NCI-H2196 (cell line): ENCODE data around the gene DSC2.
"Not testable (repeated sequence)": the region's sequence is repeated elsewhere in the genome, so short reads cannot be mapped to it uniquely, and the experiment has no call there.

Source experiments
- DNase-seq: peaks from one replicate; lab custom pipeline; 2025; ENCODE audit not compliant: unreplicated experiment; lab: John Stamatoyannopoulos, UW

The DSC2 gene

GRCh38 chr18:31102025-31102684, at the start of gene DSC2:
Gene DSC2, minus strand, starts transcription at chr18:31102421. Its CDS starts 450 bp downstream, at chr18:31101971.
- DNase-seq = no peak

- no peak for DNase-seq
These were observed 47.1 kb upstream of the DSC2 start for GRCh38 chr18:31149351-31149750.

GRCh38 chr18:31148600-31148999, 46.4 kb upstream of the DSC2 start:
- no peak for DNase-seq

- no peak for DNase-seq
These were observed 44.6 kb upstream of the DSC2 start for GRCh38 chr18:31146809-31147208.

GRCh38 chr18:31143025-31143424, 40.8 kb upstream of the DSC2 start:
- DNase-seq = no peak

GRCh38 chr18:31138709-31139108, 36.5 kb upstream of the DSC2 start:
- no peak for DNase-seq

GRCh38 chr18:31134988-31135529, 32.8 kb upstream of the DSC2 start:
- no peak for DNase-seq

GRCh38 chr18:31129398-31130115, 27.3 kb upstream of the DSC2 start:
- DNase-seq = no peak

- DNase-seq = no peak
These were observed 23.7 kb upstream of the DSC2 start for GRCh38 chr18:31125878-31126277.

- DNase-seq = not testable (repeated sequence)
These were observed 20.9 kb upstream of the DSC2 start for GRCh38 chr18:31123125-31123524.

- DNase-seq = no peak
These were observed 18.4 kb upstream of the DSC2 start for GRCh38 chr18:31120594-31120993.

- DNase-seq = no peak
These were observed 14.8 kb upstream of the DSC2 start for GRCh38 chr18:31116853-31117595.

- no peak for DNase-seq
These were observed 10.6 kb upstream of the DSC2 start for GRCh38 chr18:31112804-31113203.

- no peak for DNase-seq
These were observed 3.5 kb upstream of the DSC2 start for GRCh38 chr18:31105733-31106132.

- no peak for DNase-seq
These were observed 2.2 kb upstream of the DSC2 start for GRCh38 chr18:31104444-31104843.

GRCh38 chr18:31103423-31103822, 1.2 kb upstream of the DSC2 start:
- no peak for DNase-seq

GRCh38 chr18:31102941-31103340, 720 bp upstream of the DSC2 start:
- DNase-seq = no peak

- DNase-seq = no peak
These were observed 817 bp downstream of the DSC2 start for GRCh38 chr18:31101183-31102024.

GRCh38 chr18:31100436-31101182, 1.6 kb downstream of the DSC2 start:
- DNase-seq = no peak
